Measurements from ENCODE around the gene PCK2.

PCK2 gene

GRCh38 chr14:24130380-24130716 lies 36.2 kb downstream of the PCK2 start, which contains the start of gene FITM1:
Gene FITM1, plus strand, starts transcription at chr14:24130659. Its CDS starts 905 bp downstream, at chr14:24131564.
- no peak for TF ChIP-seq USF1 (IDR thresholded peaks at IDR 0.05)
- no peak for TF ChIP-seq EGR1 (IDR thresholded peaks at IDR 0.05)
- TF ChIP-seq CREB1 (IDR thresholded peaks at IDR 0.05; ENCODE audit: low read depth), result no peak
- TF ChIP-seq TCF12 (IDR thresholded peaks at IDR 0.05; ENCODE audit: low read depth), result no peak
- TF ChIP-seq TEAD4 (IDR thresholded peaks at IDR 0.05), result no peak

- TF ChIP-seq TEAD4 (IDR thresholded peaks at IDR 0.05) (no peak), TAF1 (IDR thresholded peaks at IDR 0.05; ENCODE audit: low read depth) (no peak)
These were observed 36.8 kb downstream of the PCK2 start for GRCh38 chr14:24130717-24131548.

GRCh38 chr14:24131549-24131966 lies 37.4 kb downstream of the PCK2 start:
- TF ChIP-seq CEBPB (IDR thresholded peaks at IDR 0.05) (no peak), USF1 (IDR thresholded peaks at IDR 0.05) (no peak), REST (IDR thresholded peaks at IDR 0.05; ENCODE audit: low read depth) (no peak), MAX (IDR thresholded peaks at IDR 0.05) (no peak), NFIC (IDR thresholded peaks at IDR 0.05) (no peak), TAF1 (IDR thresholded peaks at IDR 0.05; ENCODE audit: low read depth) (no peak), RAD21 (IDR thresholded peaks at IDR 0.05; ENCODE audit: low read depth) (no peak), TCF12 (IDR thresholded peaks at IDR 0.05; ENCODE audit: low read depth) (no peak), YY1 (IDR thresholded peaks at IDR 0.05; ENCODE audit: low read depth) (no peak), EP300 (IDR thresholded peaks at IDR 0.05; ENCODE audit: borderline replicate concordance) (no peak), ZBTB7A (IDR thresholded peaks at IDR 0.05; ENCODE audit: low read depth) (no peak), TEAD4 (IDR thresholded peaks at IDR 0.05) (no peak), EGR1 (IDR thresholded peaks at IDR 0.05) (no peak), CREB1 (IDR thresholded peaks at IDR 0.05; ENCODE audit: low read depth) (no peak)

GRCh38 chr14:24132061-24132685 lies 38.1 kb downstream of the PCK2 start:
- TF ChIP-seq USF1 (IDR thresholded peaks at IDR 0.05) (no peak), TAF1 (IDR thresholded peaks at IDR 0.05; ENCODE audit: low read depth) (no peak), EGR1 (IDR thresholded peaks at IDR 0.05) (no peak), RAD21 (IDR thresholded peaks at IDR 0.05; ENCODE audit: low read depth) (no peak), YY1 (IDR thresholded peaks at IDR 0.05; ENCODE audit: low read depth) (no peak), EP300 (IDR thresholded peaks at IDR 0.05; ENCODE audit: borderline replicate concordance) (no peak), REST (IDR thresholded peaks at IDR 0.05; ENCODE audit: low read depth) (no peak), CREB1 (IDR thresholded peaks at IDR 0.05; ENCODE audit: low read depth) (no peak)

- TF ChIP-seq RAD21 (IDR thresholded peaks at IDR 0.05; ENCODE audit: low read depth), result no peak
- TF ChIP-seq TEAD4 (IDR thresholded peaks at IDR 0.05), result no peak
- no peak for TF ChIP-seq EP300 (IDR thresholded peaks at IDR 0.05; ENCODE audit: borderline replicate concordance)
- TF ChIP-seq REST (IDR thresholded peaks at IDR 0.05; ENCODE audit: low read depth), result no peak
- TF ChIP-seq CREB1 (IDR thresholded peaks at IDR 0.05; ENCODE audit: low read depth), result no peak
- no peak for TF ChIP-seq EGR1 (IDR thresholded peaks at IDR 0.05)
- TF ChIP-seq ZBTB7A (IDR thresholded peaks at IDR 0.05; ENCODE audit: low read depth), result no peak
- no peak for TF ChIP-seq TAF1 (IDR thresholded peaks at IDR 0.05; ENCODE audit: low read depth)
- no peak for TF ChIP-seq MAX (IDR thresholded peaks at IDR 0.05)
- no peak for TF ChIP-seq FOXM1 (IDR thresholded peaks at IDR 0.05; ENCODE audit: borderline replicate concordance, low read depth)
- no peak for TF ChIP-seq USF1 (IDR thresholded peaks at IDR 0.05)
- no peak for TF ChIP-seq NFIC (IDR thresholded peaks at IDR 0.05)
- no peak for TF ChIP-seq CEBPB (IDR thresholded peaks at IDR 0.05)
- no peak for TF ChIP-seq YY1 (IDR thresholded peaks at IDR 0.05; ENCODE audit: low read depth)
- no peak for TF ChIP-seq TCF12 (IDR thresholded peaks at IDR 0.05; ENCODE audit: low read depth)
These were observed 38.9 kb downstream of the PCK2 start for GRCh38 chr14:24132976-24133375.
